Adipocyte (in vitro differentiated cells): ENCODE results near the gene PCDHA9.
"Not testable (repeated sequence)": the region's sequence is repeated elsewhere in the genome, so short reads cannot be mapped to it uniquely, and the experiment has no call there.

Experiments
- DNase-seq: peaks from one replicate; pipeline ENCODE4 v3.0.0-alpha.2; 2015; ENCODE audit warnings: low read depth
- H3K27me3 ChIP-seq: replicated peaks from 2 replicates; pipeline ENCODE4 v1.7.0; 2013; ENCODE audit warnings: mild to moderate bottlenecking, low read length, moderate library complexity; ENCODE audit not compliant: control insufficient read depth, insufficient read depth
- H3K36me3 ChIP-seq: 2 replicates; pipeline ENCODE4 v1.7.0; 2013; ENCODE audit warnings: low read length, mild to moderate bottlenecking, moderate library complexity; ENCODE audit not compliant: control insufficient read depth, insufficient read depth, severe bottlenecking
- H3K4me1 ChIP-seq: 2 replicates; pipeline ENCODE4 v1.7.0; 2013; ENCODE audit warnings: mild to moderate bottlenecking, low read length, moderate library complexity; ENCODE audit not compliant: control insufficient read depth, insufficient read depth
- H3K4me3 ChIP-seq: 2 replicates; pipeline ENCODE4 v1.7.0; 2013; ENCODE audit warnings: mild to moderate bottlenecking, low read length, moderate library complexity
- H3K9ac ChIP-seq: 2 replicates; pipeline ENCODE4 v1.7.0; 2013; ENCODE audit warnings: mild to moderate bottlenecking, low read length, moderate library complexity
- H3K9me3 ChIP-seq: 2 replicates; pipeline ENCODE4 v1.7.0; 2013; ENCODE audit warnings: mild to moderate bottlenecking, low read length, moderate library complexity; ENCODE audit not compliant: control insufficient read depth

PCDHA9 gene

GRCh38 chr5:140840978-140841962 is 6.9 kb upstream of the PCDHA9 start, which contains the start of gene PCDHA8:
Gene PCDHA8 (plus strand): TSS chr5:140841187. CDS start chr5:140841322, 135 bp downstream.
- H3K9ac ChIP-seq, result no peak within 1 kb of the TSS
- H3K36me3 ChIP-seq, result no peaks in the 10 kb centered on the region
- peak; percentile 4 for DNase-seq
- no peaks in the 10 kb centered on the region for H3K4me1 ChIP-seq
- no peaks in the 10 kb centered on the region for H3K27me3 ChIP-seq
- peaks cover 4% of the 10 kb centered on the region for H3K9me3 ChIP-seq
- H3K4me3 ChIP-seq, result no peak within 1 kb of the TSS

- H3K9me3 ChIP-seq, result peaks cover 6% of the 10 kb centered on the region
- H3K9ac ChIP-seq, result no peak overlapping the region
- no peak for DNase-seq
- H3K36me3 ChIP-seq, result no peaks in the 10 kb centered on the region
- H3K4me3 ChIP-seq, result no peak overlapping the region
- no peaks in the 10 kb centered on the region for H3K27me3 ChIP-seq
- no peaks in the 10 kb centered on the region for H3K4me1 ChIP-seq
These were observed 5.1 kb upstream of the PCDHA9 start for GRCh38 chr5:140842798-140843733.

- H3K9me3 ChIP-seq, H3K36me3 ChIP-seq, H3K4me1 ChIP-seq, H3K9ac ChIP-seq, H3K4me3 ChIP-seq, H3K27me3 ChIP-seq, DNase-seq: not testable (repeated sequence)
These were observed 1.9 kb downstream of the PCDHA9 start for GRCh38 chr5:140849831-140850634.

GRCh38 chr5:140855772-140856674 is 7.8 kb downstream of the PCDHA9 start, which contains the start of gene PCDHA10:
Gene PCDHA10 (plus strand): TSS chr5:140855897. CDS start chr5:140856049, 152 bp downstream.
- peaks cover 3% of the 10 kb centered on the region for H3K9me3 ChIP-seq
- H3K4me3 ChIP-seq, result no peak within 1 kb of the TSS
- no peak within 1 kb of the TSS for H3K9ac ChIP-seq
- no peak for DNase-seq
- no peaks in the 10 kb centered on the region for H3K4me1 ChIP-seq
- H3K27me3 ChIP-seq, result no peaks in the 10 kb centered on the region
- no peaks in the 10 kb centered on the region for H3K36me3 ChIP-seq

- Histone ChIP-seq H3K36me3 (no peaks in the 10 kb centered on the region), H3K27me3 (no peaks in the 10 kb centered on the region), H3K9ac (no peak overlapping the region), H3K4me3 (no peak overlapping the region), H3K4me1 (no peaks in the 10 kb centered on the region), H3K9me3 (peaks cover 15% of the 10 kb centered on the region)
- no peak for DNase-seq
These were observed 9.2 kb downstream of the PCDHA9 start for GRCh38 chr5:140857177-140857986.

- no peak overlapping the region for H3K9ac ChIP-seq
- H3K4me3 ChIP-seq, result no peak overlapping the region
- no peaks in the 10 kb centered on the region for H3K4me1 ChIP-seq
- H3K36me3 ChIP-seq, result no peaks in the 10 kb centered on the region
- DNase-seq, result no peak
- no peaks in the 10 kb centered on the region for H3K27me3 ChIP-seq
- peaks cover 19% of the 10 kb centered on the region for H3K9me3 ChIP-seq
These were observed 9.7 kb downstream of the PCDHA9 start for GRCh38 chr5:140857987-140858240.

- no peaks in the 10 kb centered on the region for H3K36me3 ChIP-seq
- H3K27me3 ChIP-seq, result no peaks in the 10 kb centered on the region
- H3K4me1 ChIP-seq, result no peaks in the 10 kb centered on the region
- no peak overlapping the region for H3K9ac ChIP-seq
- peaks cover 29% of the 10 kb centered on the region for H3K9me3 ChIP-seq
- no peak overlapping the region for H3K4me3 ChIP-seq
- no peak for DNase-seq
These were observed 14.5 kb downstream of the PCDHA9 start for GRCh38 chr5:140862441-140863295.

GRCh38 chr5:140868721-140869554 is 20.8 kb downstream of the PCDHA9 start, which contains the start of gene PCDHA11:
Gene PCDHA11 (plus strand): TSS chr5:140868957. CDS start chr5:140869104, 147 bp downstream.
- H3K27me3 ChIP-seq, result no peaks in the 10 kb centered on the region
- no peaks in the 10 kb centered on the region for H3K4me1 ChIP-seq
- no peaks in the 10 kb centered on the region for H3K36me3 ChIP-seq
- no peak within 1 kb of the TSS for H3K9ac ChIP-seq
- H3K4me3 ChIP-seq, result no peak within 1 kb of the TSS
- peaks cover 30% of the 10 kb centered on the region for H3K9me3 ChIP-seq
- DNase-seq, result peak; percentile 8
